HTERT RPE-1 (cell line): ENCODE measurements around the gene TOX2.

ENCODE experiments used
- in situ Hi-C: fragments of 300-500 bp; cut with MboI; formaldehyde crosslinking; loops from 4 replicates; pipeline ENCODE4 v1.14.3; 2020; ENCODE audit warnings: low sequenced_read_pairs

Gene TOX2

GRCh38 chr20:43914311-43915210, at the start of gene TOX2:
Gene TOX2, plus strand, starts transcription at chr20:43914852. Its CDS starts 40 bp downstream, at chr20:43914892.
- in situ Hi-C loops, result no loop called here

DNA sequence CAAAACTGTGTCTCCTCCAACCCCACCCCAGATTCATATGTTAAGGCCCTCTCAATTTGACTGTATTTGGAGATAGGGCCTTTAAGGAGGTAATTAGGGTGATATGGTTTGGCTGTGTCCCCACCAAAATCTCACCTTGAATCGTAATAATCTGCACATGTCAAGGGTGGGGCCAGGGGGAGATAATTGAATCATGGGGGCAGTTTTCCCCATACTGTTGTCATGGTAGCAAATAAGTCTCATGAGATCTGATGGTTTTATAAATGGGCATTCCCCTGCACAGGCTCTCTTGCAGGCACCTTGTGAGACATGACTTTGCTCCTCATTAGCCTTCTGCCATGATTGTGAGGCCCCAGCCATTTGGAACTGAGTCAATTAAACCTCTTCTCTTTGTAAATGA, 46.6 kb upstream of the TOX2 start:
- in situ Hi-C loops, result no loop called here

GRCh38 chr20:43870484-43870883, 44.2 kb upstream of the TOX2 start:
- in situ Hi-C loops, result no loop called here

GRCh38 chr20:43878776-43879175, 35.9 kb upstream of the TOX2 start:
- in situ Hi-C loops, result no loop called here

- in situ Hi-C loops, result no loop called here
These were observed 20.7 kb upstream of the TOX2 start for GRCh38 chr20:43893930-43894329.

GRCh38 chr20:43894491-43894890, 20.2 kb upstream of the TOX2 start:
- in situ Hi-C loops, result no loop called here

DNA sequence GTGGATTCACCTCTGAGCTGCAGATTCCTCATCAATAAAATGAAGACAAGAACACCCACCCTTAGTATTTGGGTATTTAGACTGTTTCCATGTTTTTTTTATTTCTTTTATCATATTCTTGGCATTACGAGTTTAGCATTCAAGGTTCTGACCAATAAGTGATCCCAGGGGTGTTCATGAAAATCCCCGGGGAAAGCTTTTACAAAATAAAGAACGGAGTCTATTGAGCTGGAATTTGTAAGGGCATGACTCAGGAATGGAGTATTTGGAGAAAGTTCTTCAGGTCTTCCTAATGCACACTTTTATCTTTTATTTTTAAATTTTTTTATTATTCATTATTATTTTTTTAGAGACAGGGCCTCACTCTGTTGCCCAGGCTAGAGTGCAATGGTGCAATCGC, 19.4 kb upstream of the TOX2 start:
- in situ Hi-C loops, result no loop called here

- in situ Hi-C loops, result no loop called here
These were observed 15.2 kb upstream of the TOX2 start for GRCh38 chr20:43899274-43900120.

DNA sequence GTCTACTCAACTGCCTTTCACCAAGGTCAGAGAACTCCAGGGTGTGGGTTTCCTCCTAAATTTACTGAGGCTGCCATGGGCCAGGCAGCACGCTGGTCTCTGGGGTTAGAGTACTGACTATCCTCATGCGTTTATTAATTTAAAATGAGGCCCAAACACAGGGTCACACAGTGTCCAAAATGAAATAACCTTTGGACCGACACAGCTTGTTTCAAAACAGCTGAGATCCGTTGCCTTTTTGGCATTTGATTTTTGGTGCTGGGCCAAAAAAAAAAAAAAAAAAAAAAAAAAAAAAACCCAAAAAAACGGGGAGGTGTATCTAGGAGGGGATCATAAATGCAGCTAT, 14.6 kb upstream of the TOX2 start:
- in situ Hi-C loops, result no loop called here

- in situ Hi-C loops, result no loop called here
These were observed 14.2 kb upstream of the TOX2 start for GRCh38 chr20:43900496-43900895.

GRCh38 chr20:43901296-43901695, 13.4 kb upstream of the TOX2 start:
- in situ Hi-C loops, result no loop called here

- in situ Hi-C loops, result no loop called here
These were observed 10.5 kb upstream of the TOX2 start for GRCh38 chr20:43903953-43904826.

GRCh38 chr20:43904827-43905177, 9.8 kb upstream of the TOX2 start:
- in situ Hi-C loops, result no loop called here

GRCh38 chr20:43906505-43907034, 8.1 kb upstream of the TOX2 start:
- in situ Hi-C loops, result no loop called here

DNA sequence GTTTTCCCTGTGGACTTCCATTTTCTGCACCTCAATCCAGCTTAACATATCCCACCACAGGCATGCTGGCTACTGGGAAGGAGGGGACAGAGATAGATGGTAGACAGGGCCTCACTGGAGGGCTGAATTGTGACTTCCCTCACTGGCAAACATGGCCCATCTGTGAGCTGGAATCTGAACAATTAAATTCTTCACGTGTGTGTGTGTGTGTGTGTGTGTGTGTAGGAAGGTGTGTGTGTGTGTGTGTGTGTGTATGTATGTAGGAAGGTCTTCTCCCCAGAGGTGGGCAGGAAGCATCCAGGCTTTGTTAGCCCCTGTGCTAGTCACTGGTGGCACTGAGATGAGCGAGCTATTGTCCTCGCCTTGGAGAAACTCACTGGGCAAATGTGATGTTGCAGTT, 5.4 kb upstream of the TOX2 start:
- in situ Hi-C loops, result no loop called here

- in situ Hi-C loops, result no loop called here
These were observed 4.9 kb upstream of the TOX2 start for GRCh38 chr20:43909720-43910119.

GRCh38 chr20:43910564-43910963, 4.1 kb upstream of the TOX2 start:
- in situ Hi-C loops, result no loop called here

- in situ Hi-C loops, result no loop called here
These were observed 3.6 kb upstream of the TOX2 start for GRCh38 chr20:43911066-43911465.

DNA sequence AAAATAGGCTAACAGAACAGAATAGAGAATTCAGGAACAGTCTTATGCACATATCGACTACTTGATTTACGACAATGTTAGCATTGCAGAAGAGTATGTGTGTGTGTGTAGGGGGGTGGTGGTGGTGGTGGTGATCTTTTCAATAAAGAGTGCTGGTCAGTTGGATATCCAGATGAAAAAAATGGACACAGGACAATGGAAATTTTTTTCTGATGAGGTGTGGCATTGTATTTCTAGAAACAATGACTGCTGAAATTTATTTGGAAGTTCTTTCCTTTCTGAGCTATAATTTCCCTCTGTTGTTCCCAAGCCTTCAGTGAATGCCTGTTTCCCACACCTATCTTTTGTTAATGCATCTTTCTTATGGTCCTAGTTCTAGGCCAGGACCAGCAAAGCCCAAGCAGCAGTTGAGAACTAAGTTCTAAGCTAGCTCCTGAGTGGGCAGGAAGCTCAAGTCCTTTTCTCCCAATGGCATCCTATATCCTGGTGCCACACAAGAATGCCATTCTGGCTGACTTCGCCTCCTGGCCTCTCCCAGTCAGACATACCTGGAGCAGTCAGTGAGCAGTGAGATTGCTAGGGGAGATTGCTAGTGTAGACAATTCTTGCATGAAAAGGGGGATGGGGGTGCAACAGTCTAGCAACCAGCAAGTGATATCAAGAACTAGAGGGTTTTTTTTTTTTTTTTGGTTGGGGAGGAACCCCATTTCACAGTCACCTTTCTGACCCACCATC, 1.2 kb upstream of the TOX2 start:
- in situ Hi-C loops, result no loop called here
